Embryonic facial prominence (tissue), 1 donor: ENCODE data around the gene SYTL4.

Experiments
- DNase-seq: peaks from one replicate; pipeline ENCODE4 v3.0.0-alpha.2; 2016; ENCODE audit errors: extremely low spot score

SYTL4 gene

DNA sequence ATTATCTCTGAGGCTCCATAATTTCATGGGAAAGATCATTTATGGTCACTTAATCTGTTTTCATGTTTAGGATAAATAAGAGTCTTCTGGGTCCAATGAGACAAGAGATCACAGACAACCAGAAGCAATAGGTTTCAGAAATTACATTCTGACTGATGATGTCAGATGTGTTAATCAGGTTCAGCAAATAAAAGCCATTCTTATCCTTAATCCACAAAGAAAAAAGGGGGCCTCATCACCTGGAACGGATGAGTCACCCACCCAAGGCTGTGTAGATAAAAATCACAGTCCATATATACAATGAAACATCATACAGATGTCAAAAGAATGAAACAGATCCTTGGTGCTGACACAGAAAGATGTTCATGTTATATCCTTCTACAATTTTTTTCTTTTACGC lies 36.6 kb downstream of the SYTL4 start:
- no peak for DNase-seq

DNA sequence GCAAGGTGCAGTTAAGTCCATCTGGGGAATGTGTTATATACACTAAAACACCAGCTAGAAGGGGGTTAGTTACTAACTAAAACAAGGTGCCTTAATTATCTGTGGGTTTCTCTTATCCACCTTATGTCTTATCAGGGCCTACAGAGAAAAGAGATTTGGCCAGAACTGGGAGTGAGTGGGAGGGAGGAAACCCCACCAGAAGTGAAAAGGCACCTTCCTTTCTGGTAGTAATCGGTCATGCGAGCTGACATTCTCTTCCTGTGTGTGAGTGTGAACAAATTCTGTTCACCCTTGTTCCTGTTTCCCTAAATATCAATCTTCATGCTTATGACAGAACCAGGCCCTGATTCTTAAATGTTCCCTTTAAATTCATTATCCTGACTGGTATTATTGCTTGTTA lies 44.4 kb downstream of the SYTL4 start:
- no peak for DNase-seq

DNA sequence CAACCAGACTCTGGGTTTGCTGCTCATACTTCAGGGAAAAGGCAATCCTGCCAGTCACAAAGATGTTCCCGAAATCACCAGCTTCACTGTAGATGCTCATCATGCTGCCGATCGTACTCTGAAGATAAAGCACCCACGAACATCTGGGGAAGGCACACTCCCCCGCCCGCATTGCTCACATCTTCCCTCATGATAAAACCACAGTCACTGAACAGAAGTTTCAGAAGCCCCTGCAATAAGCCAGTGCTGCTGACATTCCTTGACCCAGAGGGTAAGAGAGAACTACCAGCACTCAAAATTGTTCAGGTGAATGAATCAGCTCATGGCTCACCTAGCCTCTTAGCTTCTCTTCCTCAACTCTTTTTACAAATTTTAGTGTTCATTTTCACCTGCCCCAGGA lies 44.8 kb downstream of the SYTL4 start:
- DNase-seq = no peak

DNA sequence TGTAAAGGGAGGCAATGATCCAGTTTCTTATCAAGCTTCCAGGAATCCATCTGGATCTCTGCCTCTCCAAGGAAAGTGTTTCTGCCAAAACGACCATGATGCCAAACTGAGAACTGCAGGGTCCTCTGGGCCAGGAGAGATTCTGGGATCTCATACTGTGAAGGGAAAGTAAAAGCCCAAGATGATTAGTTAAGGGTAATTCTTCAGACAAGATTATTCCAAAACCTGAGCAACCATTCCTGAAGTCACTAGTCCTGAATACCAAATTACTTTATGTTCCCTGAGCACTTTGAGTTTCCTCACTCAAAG lies 46.0 kb downstream of the SYTL4 start:
- DNase-seq = no peak

DNA sequence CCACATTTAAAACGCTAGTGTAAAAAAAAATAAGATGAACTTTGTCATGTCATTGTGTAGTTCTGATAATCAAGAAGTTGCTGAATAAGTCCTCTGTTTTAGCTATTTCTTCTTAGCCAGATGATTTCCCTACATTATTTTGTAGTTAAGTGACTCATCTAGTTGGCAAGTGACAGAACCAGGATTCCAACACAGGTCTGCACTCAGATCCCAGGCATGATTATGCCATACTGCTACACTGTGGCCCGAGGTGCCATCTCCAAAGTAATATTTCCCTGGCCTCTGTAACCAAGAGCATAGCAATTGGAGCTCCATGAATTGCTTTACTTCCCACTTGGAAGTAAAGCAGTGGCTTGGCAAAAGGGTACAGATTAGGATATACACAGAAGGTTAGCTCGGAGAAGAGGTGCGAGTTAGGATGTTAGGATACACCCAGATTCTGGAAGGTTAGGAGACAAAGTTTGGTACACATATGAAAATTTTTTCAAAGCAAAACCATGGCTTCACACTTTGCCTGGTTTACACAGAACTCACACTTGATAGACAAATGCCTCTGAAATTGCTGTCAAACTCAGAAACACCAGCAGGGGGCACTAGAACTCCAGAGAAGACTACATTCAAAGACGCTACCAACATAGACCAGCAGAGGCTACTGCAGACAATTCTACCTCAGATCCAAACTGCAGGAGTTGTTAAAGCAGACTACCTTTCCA lies 46.5 kb downstream of the SYTL4 start:
- DNase-seq = peak; percentile 26

DNA sequence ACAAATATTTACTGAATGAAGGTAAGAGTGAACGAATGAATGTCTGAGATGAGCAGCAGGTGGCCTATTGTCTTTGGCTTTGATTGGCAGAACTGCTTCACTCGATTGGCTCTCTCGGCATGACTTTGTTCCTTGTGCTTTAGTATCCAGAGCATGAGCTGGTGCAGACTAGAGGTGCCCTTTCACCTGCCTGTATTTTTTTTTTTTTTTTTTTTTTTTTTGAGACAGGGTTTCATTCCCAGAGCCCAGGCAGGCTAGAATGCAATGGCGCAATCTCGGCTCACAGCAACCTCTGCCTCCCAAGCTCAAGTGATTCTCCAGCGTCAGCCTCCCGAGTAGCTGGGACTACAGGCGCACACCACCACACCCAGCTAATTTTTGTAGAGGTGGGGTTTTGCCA lies 49.0 kb downstream of the SYTL4 start:
- no peak for DNase-seq

GRCh38 chrX:100681599-100681998 lies 50.3 kb downstream of the SYTL4 start:
- no peak for DNase-seq

DNA sequence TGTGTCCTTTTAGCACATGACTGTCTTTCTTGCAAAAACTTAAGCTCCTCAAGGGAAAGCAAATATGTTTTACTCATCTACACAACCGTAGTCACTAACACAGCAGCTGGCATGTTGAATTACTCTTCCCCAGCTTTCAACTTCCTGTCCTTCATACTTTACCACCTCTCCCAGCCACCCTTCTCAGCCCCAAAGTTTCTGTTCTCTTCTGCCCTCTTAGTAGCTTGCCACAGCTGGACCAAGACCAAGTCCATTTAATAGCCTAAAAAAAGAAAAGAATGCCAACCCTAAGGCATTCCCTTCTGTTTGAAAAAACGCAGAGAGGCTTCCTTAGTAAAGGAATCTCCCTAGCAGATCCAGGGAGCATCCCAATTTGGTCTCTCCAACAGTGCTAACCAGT lies 51.2 kb downstream of the SYTL4 start:
- DNase-seq = no peak

DNA sequence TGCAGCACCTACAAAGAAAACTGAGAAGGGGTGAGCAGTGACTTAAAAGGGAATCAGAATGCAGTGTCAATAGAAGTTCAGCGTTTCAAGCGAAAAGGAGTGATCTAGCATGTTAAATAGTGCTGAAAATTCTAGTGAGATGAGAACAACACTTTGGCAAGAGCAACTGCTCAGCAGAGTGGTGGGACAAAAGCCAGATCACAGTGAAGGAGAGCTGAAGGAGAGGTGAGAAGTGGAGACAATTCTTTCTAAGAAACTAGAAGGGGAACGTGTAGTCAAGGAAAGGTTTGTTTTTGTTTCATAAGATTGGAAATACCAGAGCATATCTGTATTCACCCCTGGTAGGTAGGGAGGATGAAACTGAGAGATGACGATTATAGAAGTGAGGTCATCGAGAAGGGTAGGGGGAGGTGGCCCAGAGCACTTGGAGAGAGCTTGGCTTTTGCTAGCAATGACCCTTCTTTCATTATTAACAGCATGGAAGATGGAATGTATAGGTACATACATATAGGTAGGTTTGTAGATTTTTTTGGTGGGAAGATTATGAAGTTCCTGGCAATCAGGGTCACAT lies 54.2 kb downstream of the SYTL4 start:
- DNase-seq = no peak

- DNase-seq = no peak
These were observed 57.2 kb downstream of the SYTL4 start for GRCh38 chrX:100674705-100675104.

GRCh38 chrX:100673397-100673953 lies 58.4 kb downstream of the SYTL4 start:
- DNase-seq = no peak

DNA sequence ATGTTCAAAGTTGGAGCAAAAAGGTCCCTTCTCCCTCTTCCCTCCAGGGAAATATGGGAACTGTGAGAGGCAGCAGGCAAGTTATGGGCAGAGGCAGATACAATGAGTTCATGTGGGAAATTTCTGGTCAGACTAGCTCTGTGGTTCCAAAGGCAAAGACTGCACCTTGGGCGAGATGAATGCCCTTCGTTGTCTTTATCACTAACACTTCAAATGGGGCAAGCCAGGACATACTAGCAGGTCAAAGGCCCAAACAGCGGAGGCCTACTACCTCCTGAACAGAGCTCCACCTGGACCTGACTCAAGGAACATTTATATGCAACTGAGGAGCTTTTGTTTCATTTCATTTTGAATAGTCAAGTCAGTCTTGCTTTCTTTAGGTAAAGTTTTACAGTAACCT lies 59.0 kb downstream of the SYTL4 start:
- no peak for DNase-seq

DNA sequence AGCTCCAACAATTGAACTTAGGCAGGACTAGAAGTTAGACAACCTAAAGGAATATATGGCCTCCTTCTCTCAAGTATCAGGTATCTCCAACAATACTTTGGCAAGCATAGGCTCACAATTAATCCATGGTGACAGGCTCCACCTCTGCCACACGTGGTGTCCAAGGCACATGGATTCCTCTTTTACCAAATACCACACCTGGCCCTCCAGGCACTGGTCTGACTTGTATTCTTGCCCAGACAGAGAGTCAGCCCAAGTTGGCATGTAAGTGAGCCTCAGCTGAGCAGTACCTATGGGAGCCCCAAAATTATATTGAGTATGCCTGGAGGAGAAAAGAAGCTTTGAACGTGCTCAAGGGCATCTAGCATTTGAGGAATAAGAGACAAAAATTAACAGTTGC lies 68.3 kb downstream of the SYTL4 start:
- no peak for DNase-seq

- no peak for DNase-seq
These were observed 69.1 kb downstream of the SYTL4 start for GRCh38 chrX:100662796-100663195.

DNA sequence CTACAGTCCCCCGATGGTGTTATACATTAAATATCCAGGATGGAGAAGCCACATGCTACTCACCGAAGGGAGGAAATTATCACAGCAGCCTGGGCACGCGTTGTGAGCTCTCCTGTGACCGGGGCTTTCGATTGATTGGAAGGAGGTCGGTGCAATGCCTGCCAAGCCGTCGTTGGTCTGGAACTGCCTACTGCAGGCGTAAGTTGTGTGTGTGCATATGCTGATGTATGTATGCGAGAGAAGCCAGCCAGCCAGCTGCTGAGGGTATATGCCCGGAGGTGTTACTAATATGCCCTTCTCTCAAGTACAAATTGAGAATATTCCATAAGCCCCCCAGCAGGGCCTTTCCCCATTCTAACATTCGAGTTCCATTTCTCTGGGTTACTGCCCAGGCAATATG lies 69.8 kb downstream of the SYTL4 start:
- DNase-seq = no peak

DNA sequence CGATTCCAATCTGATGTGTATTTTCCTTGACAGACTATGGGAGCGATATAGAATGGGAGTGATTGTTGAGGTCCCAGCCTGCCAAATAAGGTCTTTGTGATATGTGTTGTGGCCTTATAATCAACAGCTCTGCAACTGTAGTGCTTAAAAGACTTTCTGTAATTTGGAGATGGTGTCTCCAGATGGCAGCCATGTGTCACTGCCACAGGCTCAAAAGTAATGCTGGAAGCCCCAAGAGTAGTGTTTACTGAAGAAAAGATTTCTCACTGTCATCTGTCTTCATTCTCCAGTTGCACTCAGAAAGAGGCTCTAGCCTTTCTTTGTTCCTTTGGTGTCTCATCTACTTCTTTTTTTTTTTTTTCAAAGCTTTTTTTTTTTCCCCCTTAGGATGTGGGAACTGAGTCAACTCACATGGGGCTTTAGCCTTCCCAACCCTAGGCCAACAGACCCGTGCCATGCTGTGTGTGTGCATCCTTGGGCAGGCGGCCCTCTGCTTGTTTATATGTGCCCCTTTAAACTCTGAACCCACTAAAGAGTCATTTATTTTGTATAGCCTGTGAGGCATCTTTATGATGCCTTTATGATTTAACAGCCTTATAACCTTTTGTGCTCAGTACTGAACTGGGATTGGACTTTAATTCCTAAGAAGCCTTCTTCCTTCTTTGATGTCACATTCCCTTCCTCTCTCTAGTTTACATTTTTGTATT lies 72.3 kb downstream of the SYTL4 start:
- DNase-seq = no peak

DNA sequence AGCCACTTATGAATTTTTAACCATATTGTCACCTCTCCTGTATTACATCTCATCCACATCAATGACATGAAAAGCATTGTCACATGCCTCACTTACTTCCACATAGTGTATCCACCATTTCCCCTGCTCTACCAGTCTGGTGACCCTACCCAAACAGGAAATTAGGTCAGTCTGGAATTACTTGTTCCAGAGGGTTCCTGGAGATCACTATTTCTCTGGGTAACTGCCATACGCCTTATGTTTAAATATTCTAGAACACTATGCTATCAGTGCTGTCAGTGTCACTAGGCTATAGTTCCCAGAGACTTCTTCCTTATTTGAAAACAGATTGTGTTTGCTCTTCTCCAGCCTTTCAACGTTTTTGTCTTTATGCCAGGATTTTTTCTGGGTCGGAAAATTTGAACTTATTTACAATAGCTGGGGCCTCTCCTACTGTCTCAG lies 73.0 kb downstream of the SYTL4 start:
- no peak for DNase-seq

GRCh38 chrX:100654261-100654660 lies 77.7 kb downstream of the SYTL4 start:
- DNase-seq = no peak

- DNase-seq = no peak
These were observed 79.7 kb downstream of the SYTL4 start for GRCh38 chrX:100652266-100652665.

DNA sequence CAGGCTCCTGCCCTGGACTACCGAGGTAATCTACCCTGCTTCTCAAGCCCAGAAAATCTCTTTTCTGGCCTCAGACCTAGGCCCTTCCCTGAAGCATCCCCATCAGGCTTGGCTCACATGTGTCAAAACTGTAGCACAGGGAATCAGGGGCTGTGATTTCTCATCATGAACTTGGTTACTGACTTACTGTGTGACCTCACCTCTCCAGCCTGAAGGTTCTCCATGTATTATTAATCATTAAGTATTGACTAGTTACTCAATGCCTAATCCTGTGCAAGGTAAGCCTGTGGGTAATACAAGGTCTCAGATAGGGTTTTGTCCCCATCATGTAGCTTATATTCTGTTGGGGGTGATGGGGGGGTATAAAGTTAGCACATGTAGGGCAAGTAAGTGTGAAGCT lies 81.1 kb downstream of the SYTL4 start:
- DNase-seq = no peak

GRCh38 chrX:100649550-100650356 lies 82.2 kb downstream of the SYTL4 start:
- DNase-seq = no peak
